ENCODE results near the gene DCUN1D3.
A peak's percentile ranks its signal among the peaks of the same experiment; 100 is the strongest.
"Not testable (repeated sequence)": the region's sequence is repeated elsewhere in the genome, so short reads cannot be mapped to it uniquely, and the experiment has no call there.

Gene DCUN1D3, protein sequence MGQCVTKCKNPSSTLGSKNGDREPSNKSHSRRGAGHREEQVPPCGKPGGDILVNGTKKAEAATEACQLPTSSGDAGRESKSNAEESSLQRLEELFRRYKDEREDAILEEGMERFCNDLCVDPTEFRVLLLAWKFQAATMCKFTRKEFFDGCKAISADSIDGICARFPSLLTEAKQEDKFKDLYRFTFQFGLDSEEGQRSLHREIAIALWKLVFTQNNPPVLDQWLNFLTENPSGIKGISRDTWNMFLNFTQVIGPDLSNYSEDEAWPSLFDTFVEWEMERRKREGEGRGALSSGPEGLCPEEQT

GRCh38 chr16:20900299-20901067 lies at the start of gene DCUN1D3, which contains the start of gene LYRM1:
DCUN1D3 (minus strand) TSS chr16:20900358; CDS start chr16:20862538, 37,820 bp downstream.
LYRM1 (plus strand) TSS chr16:20900771; CDS start chr16:20915556, 14,785 bp downstream.
- peak; percentile 85 for DNase-seq (ENCODE audit: low read depth)

DNA sequence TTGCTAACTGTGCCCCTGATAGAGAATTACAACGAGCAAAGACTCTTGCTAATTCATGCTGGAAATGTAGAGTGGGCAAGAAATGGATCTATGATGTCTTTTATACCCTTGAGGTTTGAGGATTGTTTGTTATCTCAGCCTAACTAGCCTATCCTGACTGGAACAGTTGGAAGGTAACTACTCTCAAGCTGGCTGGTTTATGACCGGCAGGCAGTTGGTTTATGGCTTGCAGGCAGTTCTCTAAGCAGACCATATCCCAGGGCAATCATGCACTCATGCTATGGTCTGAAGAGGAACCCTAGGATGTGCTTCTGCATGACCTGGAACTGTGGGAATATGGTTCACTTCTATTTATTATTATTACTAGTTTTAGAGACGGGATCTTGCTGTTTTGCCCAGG lies 49.5 kb upstream of the DCUN1D3 start:
- DNase-seq (ENCODE audit: low read depth): no peak

DNA sequence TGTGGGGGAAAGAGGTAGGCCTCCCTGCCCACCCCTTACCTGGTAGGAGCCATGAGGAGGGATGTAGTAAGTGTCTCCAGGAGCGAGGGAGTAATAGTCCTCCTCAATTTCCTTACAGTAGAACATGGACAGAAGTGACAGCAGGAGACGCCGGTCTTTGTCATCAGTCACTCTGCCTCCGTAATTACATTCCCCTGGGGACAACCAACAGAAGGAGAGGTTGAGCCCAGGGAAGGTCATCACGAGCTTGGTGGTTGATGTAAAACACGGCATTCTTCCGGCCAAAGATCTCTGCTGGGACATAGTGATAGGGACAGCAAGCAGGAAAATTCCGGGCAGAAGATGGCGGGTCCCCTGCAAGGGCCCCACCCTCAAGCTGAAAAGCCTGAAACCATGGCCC lies 48.3 kb upstream of the DCUN1D3 start:
- DNase-seq (ENCODE audit: low read depth): no peak

GRCh38 chr16:20946015-20946629 lies 46.0 kb upstream of the DCUN1D3 start:
- no peak for DNase-seq (ENCODE audit: low read depth)

DNA sequence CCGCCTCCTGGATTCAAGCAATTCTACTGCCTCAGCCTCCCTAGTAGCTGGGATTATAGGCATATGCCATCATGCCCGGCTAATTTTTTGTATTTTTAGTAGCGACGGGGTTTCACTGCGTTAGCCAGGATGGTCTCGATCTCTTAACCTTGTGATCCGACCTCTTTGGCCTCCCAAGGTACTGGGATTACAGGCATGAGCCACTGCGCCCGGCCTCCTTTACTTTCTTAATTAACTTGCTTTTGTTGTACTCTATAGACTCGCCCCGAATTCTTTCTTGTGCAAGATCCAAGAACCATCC lies 45.4 kb upstream of the DCUN1D3 start:
- DNase-seq (ENCODE audit: low read depth): not testable (repeated sequence)

DNA sequence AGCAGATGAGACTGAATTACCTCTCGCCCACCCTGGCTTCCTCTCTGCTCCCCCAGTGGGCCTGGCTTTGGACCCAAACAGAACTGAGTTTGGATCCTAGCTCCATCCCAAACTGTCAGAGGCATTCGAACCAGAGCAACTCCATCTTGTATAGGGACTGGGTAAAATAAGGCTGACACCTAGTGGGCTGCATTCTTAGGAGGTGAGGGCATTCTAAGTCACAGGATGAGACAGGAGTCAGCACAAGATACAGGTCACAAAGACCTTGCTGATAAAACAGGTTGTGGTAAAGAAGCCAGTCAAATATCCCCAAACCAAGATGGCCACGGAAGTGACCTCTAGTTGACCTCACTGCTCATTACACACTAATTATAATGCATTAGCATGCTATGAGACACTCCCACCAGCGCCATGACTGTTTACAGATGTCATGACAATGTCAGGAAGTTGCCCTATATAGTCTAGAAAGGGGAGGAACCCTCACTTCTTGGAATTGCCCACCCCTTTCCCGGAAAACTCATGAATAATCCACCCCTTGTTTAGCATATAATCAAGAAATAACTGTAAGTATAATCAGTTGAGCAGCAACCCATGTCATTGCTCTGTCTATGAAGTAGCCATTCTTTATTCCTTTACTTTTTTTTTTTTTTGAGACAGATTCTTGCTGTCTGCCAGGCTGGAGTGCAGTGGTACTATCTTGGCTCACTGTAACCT lies 44.9 kb upstream of the DCUN1D3 start:
- no peak for DNase-seq (ENCODE audit: low read depth)

DNA sequence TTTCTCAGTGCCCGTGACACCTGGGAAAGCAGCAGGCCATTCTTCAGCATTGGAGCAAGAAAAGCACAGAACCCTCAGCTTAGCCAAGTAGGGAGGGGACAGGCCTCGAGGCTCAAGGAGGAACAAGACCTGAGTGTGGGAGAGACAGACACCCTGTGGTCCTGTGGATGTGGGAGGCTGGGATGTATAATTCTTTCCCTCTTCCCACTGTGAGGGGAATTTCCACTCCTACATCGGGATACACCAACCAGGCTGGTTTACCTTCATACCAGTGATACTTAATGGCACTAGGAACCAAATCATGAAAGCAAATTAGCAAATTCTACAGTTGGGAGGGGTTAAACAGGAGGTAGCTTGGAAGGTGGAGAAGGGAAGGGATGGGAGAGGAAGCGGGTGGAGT lies 42.1 kb upstream of the DCUN1D3 start:
- no peak for DNase-seq (ENCODE audit: low read depth)

GRCh38 chr16:20941636-20941926 lies 41.4 kb upstream of the DCUN1D3 start:
- no peak for DNase-seq (ENCODE audit: low read depth)

DNA sequence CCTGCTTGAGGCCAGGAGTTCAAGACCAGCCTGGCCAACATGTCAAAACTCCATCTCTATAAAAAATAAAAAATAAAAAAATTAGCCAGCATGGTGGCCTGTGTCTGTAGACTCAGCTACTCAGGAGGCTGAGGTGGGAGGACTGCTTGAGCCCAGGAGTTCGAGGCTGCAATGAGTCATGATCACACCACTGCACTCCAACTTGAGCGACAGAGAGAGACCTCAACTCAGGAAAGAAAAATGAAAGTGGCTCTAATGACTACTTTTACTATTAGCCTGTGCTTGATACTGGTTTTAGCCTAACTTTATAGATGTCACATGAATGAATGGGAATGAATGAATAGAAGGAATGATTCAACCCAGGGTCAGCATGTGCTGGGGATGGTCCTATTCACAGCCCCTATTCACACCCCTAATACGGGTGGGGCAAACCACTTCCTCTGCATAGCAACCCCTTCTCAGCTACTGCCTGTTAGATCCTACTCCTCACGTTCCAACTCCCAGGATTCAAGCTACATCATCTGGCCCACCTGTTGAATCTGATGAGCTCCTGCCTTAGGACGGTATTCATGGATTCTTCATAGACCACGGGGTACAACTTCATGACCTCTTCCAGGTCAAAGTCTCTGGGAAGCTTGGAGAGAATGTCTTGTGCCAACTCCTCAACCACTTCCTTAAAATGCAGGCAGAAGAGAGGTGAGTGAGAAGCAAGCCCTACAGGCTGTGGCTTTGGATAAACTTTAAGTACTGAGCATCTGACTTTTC lies 40.9 kb upstream of the DCUN1D3 start:
- no peak for DNase-seq (ENCODE audit: low read depth)

- no peak for DNase-seq (ENCODE audit: low read depth)
Observed at GRCh38 chr16:20939611-20940010, 39.5 kb upstream of the DCUN1D3 start.

- no peak for DNase-seq (ENCODE audit: low read depth)
Observed at GRCh38 chr16:20938426-20938825, 38.3 kb upstream of the DCUN1D3 start.

DNA sequence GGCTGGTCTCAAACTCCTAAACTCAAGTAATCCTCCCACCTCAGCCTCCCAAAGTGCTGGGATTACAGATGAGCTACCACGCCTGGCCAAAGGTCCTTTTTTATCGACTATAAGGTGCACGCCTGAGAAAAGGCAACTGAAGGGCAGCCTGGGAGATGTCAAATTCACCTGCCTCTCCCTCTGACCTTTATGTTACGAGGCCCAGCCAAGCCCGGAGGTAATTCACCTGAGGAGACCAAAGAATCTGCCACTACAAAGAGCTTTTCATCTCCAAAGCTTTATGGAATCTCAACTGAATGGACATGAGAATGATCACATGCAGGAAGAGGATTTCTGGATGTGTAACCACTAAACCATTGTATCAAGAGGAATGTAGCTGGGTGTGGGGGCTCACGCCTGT lies 37.6 kb upstream of the DCUN1D3 start:
- DNase-seq (ENCODE audit: low read depth): no peak

DNA sequence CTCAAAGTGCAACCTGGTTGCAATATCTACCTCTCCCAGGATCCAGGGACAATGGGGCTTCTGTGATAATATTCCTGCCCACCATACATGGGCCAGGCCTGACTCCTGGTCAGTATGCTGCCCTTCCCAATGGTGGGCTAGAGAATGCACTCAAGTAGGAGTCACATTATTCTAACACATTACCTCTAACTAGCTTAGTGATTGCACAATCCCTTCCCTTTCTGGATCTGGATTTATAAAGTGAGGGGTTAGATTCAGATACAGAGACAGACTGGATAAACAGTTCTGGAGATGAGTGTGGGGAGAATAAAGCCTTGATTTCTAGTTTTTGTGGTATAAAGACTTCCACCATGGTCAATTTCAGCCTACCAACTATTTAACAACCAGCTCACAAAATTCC lies 33.4 kb upstream of the DCUN1D3 start:
- no peak for DNase-seq (ENCODE audit: low read depth)

GRCh38 chr16:20931066-20931600 lies 31.0 kb upstream of the DCUN1D3 start:
- DNase-seq (ENCODE audit: low read depth): no peak

GRCh38 chr16:20930365-20930690 lies 30.2 kb upstream of the DCUN1D3 start:
- DNase-seq (ENCODE audit: low read depth): no peak

- DNase-seq (ENCODE audit: low read depth): not testable (repeated sequence)
Observed at GRCh38 chr16:20929676-20930364, 29.7 kb upstream of the DCUN1D3 start.

DNA sequence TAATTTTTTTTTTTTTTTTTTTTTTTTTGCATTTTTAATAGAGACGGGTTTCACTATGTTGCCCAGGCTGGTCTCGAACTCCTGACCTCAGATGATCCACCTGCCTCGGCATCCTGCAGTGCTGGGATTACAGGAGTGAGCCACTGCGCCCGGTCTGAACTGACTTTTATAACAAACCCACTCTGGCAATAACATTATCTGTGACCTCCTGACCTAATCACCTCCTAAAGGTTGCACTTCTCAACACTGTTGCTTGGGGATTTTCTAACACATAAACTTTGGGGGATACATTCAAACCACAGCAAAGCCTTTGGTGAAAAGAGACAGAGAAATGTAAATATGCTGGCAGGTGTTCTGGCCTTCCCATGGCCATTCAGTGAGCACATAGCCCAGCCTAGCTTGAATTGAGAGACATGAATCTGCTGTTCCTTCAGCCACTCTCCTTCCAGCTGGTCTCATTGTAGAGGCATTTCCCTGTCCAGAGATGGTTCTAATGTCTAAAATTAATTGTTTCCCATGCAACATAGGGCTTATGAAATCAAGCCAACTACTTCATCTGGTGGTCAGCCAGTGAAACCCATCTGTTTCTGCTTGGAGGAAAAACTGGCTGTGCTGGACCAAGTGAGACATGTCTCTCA lies 28.7 kb upstream of the DCUN1D3 start:
- no peak for DNase-seq (ENCODE audit: low read depth)

DNA sequence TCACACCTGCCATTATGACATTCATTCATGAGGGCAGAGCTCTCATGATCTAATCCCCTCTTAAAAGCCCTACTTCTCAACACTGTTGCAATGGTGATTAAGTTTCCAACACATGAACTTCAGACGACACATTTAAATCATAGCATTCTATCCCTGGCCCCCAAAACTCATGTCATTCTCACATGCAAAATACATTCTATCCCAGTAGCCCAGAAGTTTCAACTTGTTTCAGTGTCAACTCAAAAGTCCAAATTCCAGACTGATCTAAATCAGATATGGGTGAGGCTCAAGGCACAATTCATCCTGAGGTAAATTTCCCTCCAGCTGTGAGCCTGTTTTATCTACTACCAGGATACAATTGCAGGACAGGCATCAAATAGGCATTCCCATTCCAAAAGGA lies 25.6 kb upstream of the DCUN1D3 start:
- no peak for DNase-seq (ENCODE audit: low read depth)

DNA sequence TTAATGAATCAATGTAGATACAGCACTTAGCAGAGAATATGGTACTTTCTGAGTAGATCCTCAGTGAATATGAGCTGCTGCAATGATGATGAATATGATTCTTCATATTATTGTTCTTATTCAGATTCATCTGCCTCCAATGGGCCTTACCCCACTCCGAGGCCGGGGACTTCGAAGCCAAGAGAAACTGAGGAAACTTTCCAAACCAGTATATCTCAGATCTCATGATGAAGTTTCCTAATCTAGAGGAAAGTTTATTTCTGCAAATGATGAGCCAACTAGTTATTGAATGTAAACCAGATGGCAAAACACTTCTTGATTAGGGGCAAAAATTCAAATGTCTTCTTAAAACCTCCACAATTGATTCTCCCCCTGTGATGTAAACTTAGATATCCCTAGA lies 23.7 kb upstream of the DCUN1D3 start:
- DNase-seq (ENCODE audit: low read depth): no peak

DNA sequence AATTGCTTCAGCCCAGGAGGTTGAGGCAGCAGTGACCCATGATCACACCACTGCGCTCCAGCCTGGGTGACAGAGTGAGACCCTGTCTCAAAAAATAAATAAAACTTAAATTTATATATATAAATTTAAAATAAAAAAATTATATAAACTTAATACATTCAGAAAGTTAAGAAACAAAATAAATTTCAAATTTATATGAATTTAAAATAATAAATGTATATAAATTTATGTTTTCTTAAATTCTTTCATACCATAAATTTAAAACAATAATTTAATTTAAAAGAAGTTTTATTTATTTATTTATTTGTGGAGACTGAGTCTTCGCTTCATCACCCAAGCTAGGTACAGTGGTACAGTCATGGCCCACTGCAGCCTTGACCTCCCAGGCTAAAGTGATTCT lies 20.6 kb upstream of the DCUN1D3 start:
- no peak for DNase-seq (ENCODE audit: low read depth)

GRCh38 chr16:20920091-20920490 lies 19.9 kb upstream of the DCUN1D3 start:
- DNase-seq (ENCODE audit: low read depth): no peak
